ENCODE measurements around the gene DDX11. TPM values are rescaled to one million over a fixed set of nuclear protein-coding genes. Genes with fewer than 3 reads are reported as not detected.
"Not testable (repeated sequence)": the region's sequence is repeated elsewhere in the genome, so short reads cannot be mapped to it uniquely, and the experiment has no call there.

DDX11 gene
- total RNA-seq, 6 experiments from 2014 or later = 14.1 to 23.1 (median 20.5) TPM

DNA sequence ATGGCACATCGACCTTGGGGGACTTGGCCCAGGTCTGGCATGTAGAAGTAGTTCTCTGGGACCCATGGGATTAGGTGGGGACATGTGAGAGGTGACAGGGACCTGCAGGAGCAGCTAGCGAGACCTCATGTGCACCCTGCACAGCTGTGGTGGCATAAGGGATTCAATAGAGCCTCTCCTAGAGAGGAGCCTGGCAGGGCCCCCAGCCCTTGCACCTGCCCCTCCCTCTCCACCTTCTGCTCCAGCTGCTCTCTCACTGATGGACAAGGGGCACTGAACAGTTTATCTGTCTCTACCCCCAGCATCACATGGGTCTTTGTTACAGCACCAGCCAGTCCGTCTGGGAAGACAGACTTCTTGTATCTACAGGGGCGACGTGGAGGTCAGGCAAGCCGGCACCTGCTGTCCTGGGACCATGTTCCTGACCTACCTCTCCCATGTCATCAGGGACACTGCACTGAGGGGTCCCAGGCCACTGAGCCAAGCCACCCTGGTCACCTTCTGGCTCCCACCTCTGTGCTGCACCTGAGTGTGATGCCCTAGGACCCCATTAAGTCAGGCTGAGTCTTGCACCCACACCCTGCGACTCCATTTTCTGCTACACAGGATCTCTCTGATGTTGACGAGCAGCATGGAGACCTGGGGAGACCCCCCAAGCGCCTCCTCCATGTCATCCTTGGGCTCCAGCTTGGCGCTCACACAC lies 32.6 kb downstream of the DDX11 start:
- Mint-ChIP-seq H3K4me3 (no peak overlapping the region), H3K9me3 (no peaks in the 10 kb centered on the region), H3K36me3 (ENCODE audit: low read depth) (no peaks in the 10 kb centered on the region), H3K4me1 (ENCODE audit: low read depth) (no peaks in the 10 kb centered on the region), H3K27me3 (ENCODE audit: insufficient read depth) (peaks cover 8% of the 10 kb centered on the region), H3K27ac (no peak overlapping the region)
- DNase-seq = no peak
- no peak for TF ChIP-seq CTCF (IDR thresholded peaks at IDR 0.05)

- H3K9me3 Mint-ChIP-seq; H3K4me1 Mint-ChIP-seq (ENCODE audit: low read depth); DNase-seq; H3K4me3 Mint-ChIP-seq; H3K27ac Mint-ChIP-seq; H3K36me3 Mint-ChIP-seq (ENCODE audit: low read depth); H3K27me3 Mint-ChIP-seq (ENCODE audit: insufficient read depth): not testable (repeated sequence)
These were observed 36.1 kb downstream of the DDX11 start for GRCh38 chr12:31109773-31110172.

DNA sequence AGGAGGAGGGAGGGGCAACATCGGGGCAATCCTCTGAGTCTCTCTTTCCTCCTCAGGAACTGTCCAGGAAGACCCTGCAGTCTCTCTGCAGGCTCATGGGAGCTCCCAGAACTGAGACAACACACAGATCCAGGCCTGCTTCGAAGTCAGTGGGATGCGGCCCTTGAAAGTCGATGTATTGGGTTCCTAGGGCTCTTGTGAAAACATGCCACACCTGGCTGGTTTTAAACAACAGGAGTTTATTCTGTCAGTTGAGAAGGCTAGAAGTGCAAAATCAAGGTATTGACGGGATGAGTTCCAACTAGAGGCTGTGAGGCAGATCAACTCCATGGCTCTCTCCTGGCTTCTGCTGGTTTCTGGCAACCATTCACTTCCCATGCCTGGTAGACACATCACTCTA lies 36.6 kb downstream of the DDX11 start:
- DNase-seq; H3K4me3 Mint-ChIP-seq; H3K4me1 Mint-ChIP-seq (ENCODE audit: low read depth); H3K9me3 Mint-ChIP-seq; H3K36me3 Mint-ChIP-seq (ENCODE audit: low read depth); H3K27me3 Mint-ChIP-seq (ENCODE audit: insufficient read depth); H3K27ac Mint-ChIP-seq: not testable (repeated sequence)

DNA sequence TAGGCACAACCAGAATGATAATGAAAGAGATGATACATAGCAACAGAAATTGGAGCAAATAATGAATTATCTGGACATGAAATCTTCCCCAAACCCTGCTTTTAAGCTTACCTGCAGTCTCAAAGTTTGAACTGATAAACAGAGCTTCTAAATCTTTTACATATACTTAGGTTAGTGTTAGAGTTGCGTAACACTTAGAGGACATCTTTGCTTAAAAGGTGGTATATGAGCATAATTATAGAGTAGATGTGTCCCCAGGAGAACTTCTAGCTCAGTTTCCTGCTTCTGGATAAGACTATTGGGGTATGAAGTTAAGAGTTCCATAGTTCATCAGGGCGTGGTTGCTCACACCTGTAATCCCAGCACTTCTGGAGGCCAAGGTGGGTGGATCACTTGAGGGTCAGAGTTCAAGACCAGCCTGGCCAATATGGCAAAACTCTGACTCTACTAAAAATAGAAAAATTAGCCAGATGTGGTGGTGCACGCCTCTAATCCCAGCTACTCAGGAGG lies 41.5 kb downstream of the DDX11 start:
- DNase-seq; H3K27me3 Mint-ChIP-seq (ENCODE audit: insufficient read depth); H3K36me3 Mint-ChIP-seq (ENCODE audit: low read depth); H3K4me1 Mint-ChIP-seq (ENCODE audit: low read depth); H3K4me3 Mint-ChIP-seq; H3K9me3 Mint-ChIP-seq; H3K27ac Mint-ChIP-seq: not testable (repeated sequence)

- H3K9me3 Mint-ChIP-seq; H3K4me1 Mint-ChIP-seq (ENCODE audit: low read depth); H3K27ac Mint-ChIP-seq; H3K4me3 Mint-ChIP-seq; H3K27me3 Mint-ChIP-seq (ENCODE audit: insufficient read depth); DNase-seq; H3K36me3 Mint-ChIP-seq (ENCODE audit: low read depth): not testable (repeated sequence)
These were observed 43.2 kb downstream of the DDX11 start for GRCh38 chr12:31116846-31117202.

DNA sequence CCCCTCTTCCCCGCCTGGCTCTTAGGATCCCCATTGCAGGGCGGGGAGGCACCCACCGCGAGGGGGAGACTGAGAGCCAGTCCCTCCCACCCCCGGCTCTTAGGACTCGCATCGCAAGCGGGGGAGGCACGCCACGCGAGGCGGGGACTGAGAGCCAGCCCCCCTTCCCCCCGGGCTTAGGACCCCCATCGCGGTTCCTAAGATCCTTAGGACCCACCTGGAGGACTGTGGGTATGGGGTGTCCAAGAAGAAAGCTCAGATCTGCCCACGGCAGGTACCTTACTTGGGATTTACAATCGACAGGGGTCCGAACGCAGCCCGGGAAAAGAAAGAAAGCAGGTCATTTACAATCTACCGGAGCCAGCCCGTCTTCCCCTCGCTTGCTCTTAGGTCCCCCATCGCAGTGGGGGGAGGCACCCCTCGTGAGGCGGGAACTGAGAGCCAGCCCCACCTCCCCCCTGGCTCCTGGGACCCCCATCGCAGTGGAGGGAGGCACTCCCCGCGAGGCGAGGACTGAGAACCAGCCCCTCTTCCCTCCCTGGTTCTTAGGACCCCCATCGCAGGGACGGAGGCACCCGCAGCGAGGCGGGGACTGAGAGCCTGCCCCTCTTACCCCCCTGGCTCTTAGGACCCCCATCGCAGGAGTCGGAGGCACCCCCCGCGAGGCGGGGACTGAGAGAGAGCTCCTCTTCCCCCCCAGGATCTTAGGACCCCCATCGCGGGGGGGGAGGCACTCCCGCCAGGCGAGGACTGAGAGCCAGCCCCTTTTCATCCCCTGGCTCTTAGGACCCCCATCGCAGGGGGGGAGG lies 43.7 kb downstream of the DDX11 start:
- no peak overlapping the region for H3K4me3 Mint-ChIP-seq
- H3K4me1 Mint-ChIP-seq (ENCODE audit: low read depth) = no peaks in the 10 kb centered on the region
- H3K36me3 Mint-ChIP-seq (ENCODE audit: low read depth) = no peaks in the 10 kb centered on the region
- peak; percentile 26; the same call in 1 of the 2 replicates for TF ChIP-seq CTCF (IDR thresholded peaks at IDR 0.05)
- H3K9me3 Mint-ChIP-seq = no peaks in the 10 kb centered on the region; the same call in 1 of the 2 replicates
- no peak overlapping the region for H3K27ac Mint-ChIP-seq
- DNase-seq = no peak
- H3K27me3 Mint-ChIP-seq (ENCODE audit: insufficient read depth) = peaks cover 7% of the 10 kb centered on the region; the same call in 1 of the 2 replicates

GRCh38 chr12:31118347-31119191 lies 44.9 kb downstream of the DDX11 start:
- Mint-ChIP-seq H3K4me1 (ENCODE audit: low read depth) (no peaks in the 10 kb centered on the region), H3K4me3 (no peak overlapping the region), H3K27me3 (ENCODE audit: insufficient read depth) (peaks cover 7% of the 10 kb centered on the region; the same call in 1 of the 2 replicates), H3K27ac (no peak overlapping the region), H3K9me3 (no peaks in the 10 kb centered on the region; the same call in 1 of the 2 replicates), H3K36me3 (ENCODE audit: low read depth) (no peaks in the 10 kb centered on the region)
- no peak for DNase-seq
- no peak for TF ChIP-seq CTCF (IDR thresholded peaks at IDR 0.05)

All from HFFc6 (cell line).